CD4-positive, alpha-beta T cell treated with Interleukin-6 for 4 hours (primary cell): ENCODE data around the gene HBEGF.
"Not testable (repeated sequence)": the region's sequence is repeated elsewhere in the genome, so short reads cannot be mapped to it uniquely, and the experiment has no call there.

Experiments used
- DNase-seq: peaks from one replicate; pipeline ENCODE4 v3.0.0-alpha.2; 2020; ENCODE audit warnings: mixed read lengths

Gene HBEGF

GRCh38 chr5:140360681-140361479 lies 14.5 kb upstream of the HBEGF start:
- no peak for DNase-seq

GRCh38 chr5:140360101-140360500 lies 13.7 kb upstream of the HBEGF start, which contains the start of gene SLC4A9:
Gene SLC4A9, plus strand, starts transcription at chr5:140360194. Its CDS starts 43 bp downstream, at chr5:140360237.
- DNase-seq: no peak

GRCh38 chr5:140358738-140359310 lies 12.4 kb upstream of the HBEGF start:
- DNase-seq: no peak

GRCh38 chr5:140357726-140358093 lies 11.3 kb upstream of the HBEGF start:
- peak; percentile 79 for DNase-seq

- no peak for DNase-seq
Observed at GRCh38 chr5:140356853-140357725, 10.7 kb upstream of the HBEGF start.

- no peak for DNase-seq
Observed at GRCh38 chr5:140355546-140355945, 9.1 kb upstream of the HBEGF start.

GRCh38 chr5:140351609-140352334 lies 5.4 kb upstream of the HBEGF start:
- DNase-seq: peak; percentile 71

- no peak for DNase-seq
Observed at GRCh38 chr5:140349244-140349643, 2.8 kb upstream of the HBEGF start.

GRCh38 chr5:140348104-140348503 lies 1.7 kb upstream of the HBEGF start:
- no peak for DNase-seq

GRCh38 chr5:140347360-140347759 lies 957 bp upstream of the HBEGF start:
- DNase-seq: no peak

- no peak for DNase-seq
Observed at GRCh38 chr5:140345919-140346347, 470 bp downstream of the HBEGF start.

GRCh38 chr5:140344683-140345423 lies 1.6 kb downstream of the HBEGF start:
- peak; percentile 36 for DNase-seq

GRCh38 chr5:140343849-140344248 lies 2.6 kb downstream of the HBEGF start:
- DNase-seq: not testable (repeated sequence)

GRCh38 chr5:140342896-140343295 lies 3.5 kb downstream of the HBEGF start:
- no peak for DNase-seq

- peak; percentile 38 for DNase-seq
Observed at GRCh38 chr5:140342287-140342686, 4.1 kb downstream of the HBEGF start.

- no peak for DNase-seq
Observed at GRCh38 chr5:140341591-140341990, 4.8 kb downstream of the HBEGF start.

GRCh38 chr5:140340605-140341121 lies 5.7 kb downstream of the HBEGF start:
- no peak for DNase-seq

- no peak for DNase-seq
Observed at GRCh38 chr5:140339636-140340035, 6.8 kb downstream of the HBEGF start.

GRCh38 chr5:140338908-140339307 lies 7.5 kb downstream of the HBEGF start:
- no peak for DNase-seq

GRCh38 chr5:140338336-140338735 lies 8.1 kb downstream of the HBEGF start:
- no peak for DNase-seq

GRCh38 chr5:140337880-140338279 lies 8.5 kb downstream of the HBEGF start:
- DNase-seq: no peak

- DNase-seq: no peak
Observed at GRCh38 chr5:140336388-140336787, 10.0 kb downstream of the HBEGF start.
